NCI-H446 treated with DMSO at 0.1 percent for 48 hours (cell line): Measurements from ENCODE around the gene SH3BP4.

Experiments used
- DNase-seq: peaks from one replicate; lab custom pipeline; 2025; lab: John Stamatoyannopoulos, UW

Gene SH3BP4

DNA sequence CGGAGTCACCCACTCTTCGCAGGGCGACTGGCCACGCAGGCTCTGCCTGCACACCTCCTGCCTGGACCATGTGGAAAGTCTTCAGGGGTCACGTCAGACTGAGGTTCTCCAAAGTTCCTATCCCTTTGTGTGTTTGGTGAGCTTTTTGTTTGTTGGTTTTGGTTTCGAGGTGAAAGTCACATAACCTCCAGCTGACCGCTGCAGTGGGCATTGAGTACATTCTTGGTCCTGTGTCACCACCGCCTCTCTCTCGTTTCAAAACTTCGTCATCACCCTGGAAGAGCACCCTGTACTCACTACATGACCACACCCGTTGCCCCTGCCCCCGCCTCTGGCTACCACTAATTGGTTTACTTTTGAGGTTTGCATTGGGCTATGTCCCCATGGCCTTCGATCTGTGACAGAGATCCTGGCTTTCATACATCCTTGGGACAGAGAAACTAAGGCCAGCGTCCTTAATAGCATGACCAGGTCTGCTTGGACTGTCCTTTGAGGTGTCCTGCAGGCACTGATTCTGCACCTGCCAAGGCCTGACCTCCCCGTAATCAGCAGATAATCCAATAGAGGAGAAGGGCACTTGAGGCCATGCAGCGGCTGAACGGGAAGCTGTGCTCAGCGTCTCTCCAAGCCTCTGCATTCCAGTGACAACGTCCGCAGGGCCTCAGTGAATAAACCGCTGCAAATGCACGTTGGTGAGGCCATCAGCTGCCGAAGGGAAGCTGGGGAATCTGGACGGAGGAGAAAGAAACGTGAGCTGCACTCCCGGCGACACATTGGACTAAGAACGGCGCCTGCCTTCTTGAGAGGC lies 46.8 kb downstream of the SH3BP4 start:
- DNase-seq = no peak

- no peak for DNase-seq
These were observed 48.1 kb downstream of the SH3BP4 start for GRCh38 chr2:234999740-235000425.

- DNase-seq = no peak
These were observed 48.8 kb downstream of the SH3BP4 start for GRCh38 chr2:235000426-235001236.

DNA sequence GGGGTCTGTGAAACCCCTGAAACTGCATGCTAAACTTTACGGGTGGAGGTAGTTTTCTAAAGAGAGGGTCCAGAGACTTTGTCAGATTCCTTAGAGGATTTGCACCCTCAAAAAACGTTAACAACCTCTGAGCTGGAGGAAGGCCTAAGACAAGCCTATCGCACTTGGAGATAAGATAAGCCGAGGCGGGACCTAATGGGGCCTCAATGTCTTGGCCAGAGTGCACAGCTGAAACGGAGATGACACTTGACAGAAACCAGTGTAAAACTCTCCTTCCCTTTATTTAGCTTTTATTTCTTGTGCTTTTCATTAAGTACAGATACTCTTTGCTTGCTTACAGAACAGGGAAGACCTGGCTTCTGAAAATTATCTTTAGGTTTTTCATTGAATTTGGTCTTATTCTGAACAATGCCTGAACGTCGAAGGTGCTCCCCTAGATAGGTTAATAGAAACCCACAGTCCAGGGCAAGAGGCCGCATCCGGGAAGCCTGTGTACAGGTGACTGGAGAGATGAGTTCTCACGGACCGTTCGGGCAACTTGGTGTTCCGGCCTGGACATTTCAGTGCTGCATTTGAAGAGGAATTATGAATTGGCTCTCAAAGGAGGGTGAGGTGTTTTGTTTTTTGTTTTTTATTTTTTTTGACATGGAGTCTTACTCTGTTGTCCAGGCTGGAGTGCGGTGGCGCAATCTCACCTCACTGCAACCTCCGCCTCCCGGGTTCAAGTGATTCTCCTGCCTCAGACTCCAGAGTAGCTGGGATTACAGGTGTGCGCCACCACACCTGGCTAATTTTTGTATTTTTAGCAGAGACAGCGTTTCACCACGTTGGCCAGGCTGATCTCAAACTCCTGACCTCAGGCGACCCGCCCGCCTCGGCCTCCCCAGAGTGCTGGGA lies 49.7 kb downstream of the SH3BP4 start:
- no peak for DNase-seq

DNA sequence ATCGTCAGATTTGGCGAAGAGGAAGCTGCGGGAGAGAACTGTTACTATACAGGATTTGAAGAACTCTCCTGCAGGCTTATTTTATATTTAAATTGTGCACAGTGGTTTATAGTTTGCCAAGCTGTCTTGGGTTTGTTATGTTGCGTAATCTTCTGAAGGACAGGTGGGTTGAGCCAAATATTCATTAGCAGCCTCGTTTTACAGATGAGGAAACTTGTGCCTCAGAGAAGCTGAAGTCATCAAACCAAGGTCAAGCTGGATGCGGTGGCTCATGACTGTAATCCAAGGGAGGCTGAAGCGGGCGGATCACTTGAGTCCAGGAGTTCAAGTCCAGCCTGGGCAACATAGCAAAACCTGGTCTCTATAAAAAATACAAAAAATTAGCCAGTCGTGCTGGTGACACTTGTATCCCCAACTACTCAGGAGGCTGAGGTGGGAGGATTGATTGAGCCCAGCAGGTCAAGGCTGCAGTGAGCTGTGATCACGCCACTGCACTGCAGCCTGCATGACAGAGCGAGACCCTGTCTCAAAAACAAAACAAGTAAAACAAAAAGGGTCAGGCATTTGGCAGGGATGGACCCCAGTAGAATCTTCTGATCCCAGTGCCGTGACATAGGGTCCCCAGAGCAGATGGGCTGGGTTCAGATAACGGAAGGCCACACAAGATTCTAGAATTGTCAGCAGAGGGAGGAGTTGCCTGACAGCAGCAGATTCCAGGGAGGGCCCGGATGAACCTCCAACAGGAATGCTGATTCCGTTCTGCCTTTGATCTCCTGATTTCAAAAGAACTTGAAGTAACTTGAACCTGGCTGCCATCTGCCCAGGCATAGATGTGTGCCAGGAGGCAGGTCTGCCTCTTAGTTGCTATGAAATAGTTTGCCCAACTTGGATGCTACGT lies 50.6 kb downstream of the SH3BP4 start:
- DNase-seq = peak; percentile 46

DNA sequence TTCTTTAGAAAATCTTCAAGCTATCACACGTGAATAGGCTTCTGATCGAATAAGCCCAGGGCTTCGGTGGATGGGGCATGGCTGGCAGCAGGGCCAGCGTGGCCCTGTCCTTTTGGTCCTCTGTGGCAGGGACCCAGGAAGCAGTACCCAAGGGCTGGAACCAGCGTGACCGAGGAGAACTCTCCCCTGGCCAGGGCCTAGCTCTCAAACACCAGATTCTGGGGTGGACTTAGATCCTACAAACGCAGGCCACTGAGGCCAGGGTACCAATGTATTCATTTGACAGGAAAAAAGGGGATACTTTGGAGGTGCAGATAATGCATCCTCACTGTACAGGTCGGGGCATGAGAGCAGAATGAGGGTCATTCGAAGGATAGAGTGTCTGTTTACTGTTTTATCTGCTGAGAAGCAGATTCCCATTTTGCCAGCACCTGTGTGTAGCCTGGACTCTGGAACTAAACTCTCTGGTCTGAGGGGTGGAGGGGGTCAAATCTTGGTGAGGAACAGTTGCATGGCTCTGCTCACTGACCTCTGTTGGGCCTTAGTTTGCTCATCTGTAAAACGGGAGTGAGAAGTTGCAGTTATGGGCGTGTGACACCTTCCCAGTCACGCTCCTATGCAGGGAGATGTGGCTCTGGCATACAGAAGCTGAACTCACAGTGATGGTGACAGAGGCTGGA lies 51.4 kb downstream of the SH3BP4 start:
- DNase-seq = no peak

DNA sequence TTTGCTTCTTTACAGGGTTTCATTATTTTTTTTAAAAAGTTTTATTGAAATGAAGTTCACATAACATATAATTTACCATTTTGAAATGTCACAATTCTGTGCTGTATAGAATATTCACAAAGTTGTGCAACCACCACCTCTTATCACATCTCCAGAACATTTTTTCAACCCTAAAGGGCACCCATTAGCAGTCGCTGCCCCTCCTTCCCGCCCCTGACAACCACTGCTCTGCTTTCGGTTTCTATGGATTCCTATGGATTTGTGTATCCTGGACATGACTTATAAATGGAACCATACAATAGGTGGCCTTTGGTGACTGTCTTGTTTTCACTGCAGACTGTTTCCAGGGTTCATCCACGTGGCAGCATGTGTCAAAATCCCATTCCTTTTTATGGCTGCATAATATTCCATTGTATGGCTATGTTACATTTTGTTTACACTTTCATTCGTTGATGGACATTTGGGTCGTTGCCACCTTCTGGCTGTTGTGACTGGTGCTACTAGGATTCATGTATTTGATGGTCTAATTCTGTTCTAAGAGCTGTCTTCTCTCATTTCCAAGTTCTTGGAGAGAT lies 52.6 kb downstream of the SH3BP4 start:
- DNase-seq = no peak

- no peak for DNase-seq
These were observed 53.2 kb downstream of the SH3BP4 start for GRCh38 chr2:235005023-235005422.

DNA sequence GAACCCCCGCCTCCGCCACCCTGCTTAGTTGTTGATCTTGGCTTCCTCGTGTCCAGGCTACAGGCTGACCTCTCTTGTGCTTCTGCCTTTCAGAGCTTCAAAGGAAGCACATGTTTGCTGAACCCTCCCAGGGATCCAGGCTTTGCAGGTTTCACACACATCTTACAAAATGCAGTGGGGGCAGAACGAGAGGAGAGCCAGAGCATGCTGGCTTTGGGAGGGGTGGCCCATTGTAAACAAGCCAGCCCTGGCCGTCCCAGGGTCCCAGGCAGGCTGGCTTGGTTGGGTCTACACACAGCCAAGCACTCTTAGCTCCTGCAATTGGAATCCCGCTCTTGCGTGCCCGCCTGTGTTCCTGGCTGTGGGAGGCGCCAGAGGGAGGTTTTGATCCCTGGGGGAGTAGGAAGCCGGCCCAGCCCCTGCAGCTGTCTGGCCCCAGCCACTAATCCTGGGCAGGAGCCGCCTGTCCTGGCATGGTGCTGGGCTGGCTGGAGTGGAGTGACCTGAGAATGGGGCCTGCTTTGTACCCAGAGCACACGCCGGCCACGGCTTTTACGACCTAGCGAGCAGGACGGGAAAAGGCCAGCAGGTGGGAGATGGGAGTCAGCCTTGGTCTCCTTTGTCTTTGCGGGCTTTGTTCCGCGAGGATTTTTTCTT lies 53.9 kb downstream of the SH3BP4 start:
- peak; percentile 34 for DNase-seq

DNA sequence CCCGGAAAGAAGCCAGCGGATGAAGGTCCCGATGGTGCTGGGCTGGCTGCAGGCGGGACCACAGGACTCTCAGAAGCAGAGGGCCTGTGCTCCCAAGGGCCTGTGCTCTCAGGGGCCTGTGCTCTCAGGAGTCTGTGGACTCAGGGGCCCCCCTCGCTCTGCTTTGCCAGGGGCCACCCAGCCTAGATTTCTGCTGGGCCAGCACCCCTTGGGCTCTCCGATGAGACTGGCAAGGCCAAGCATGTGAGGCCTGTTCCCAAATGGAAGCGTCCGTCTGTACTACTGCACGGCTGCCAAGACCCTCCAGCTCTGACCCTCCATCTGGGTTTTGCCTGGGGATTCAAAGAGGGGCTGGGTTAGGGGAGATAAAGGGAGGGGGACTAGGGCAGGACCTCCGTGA lies 54.6 kb downstream of the SH3BP4 start:
- DNase-seq = no peak

DNA sequence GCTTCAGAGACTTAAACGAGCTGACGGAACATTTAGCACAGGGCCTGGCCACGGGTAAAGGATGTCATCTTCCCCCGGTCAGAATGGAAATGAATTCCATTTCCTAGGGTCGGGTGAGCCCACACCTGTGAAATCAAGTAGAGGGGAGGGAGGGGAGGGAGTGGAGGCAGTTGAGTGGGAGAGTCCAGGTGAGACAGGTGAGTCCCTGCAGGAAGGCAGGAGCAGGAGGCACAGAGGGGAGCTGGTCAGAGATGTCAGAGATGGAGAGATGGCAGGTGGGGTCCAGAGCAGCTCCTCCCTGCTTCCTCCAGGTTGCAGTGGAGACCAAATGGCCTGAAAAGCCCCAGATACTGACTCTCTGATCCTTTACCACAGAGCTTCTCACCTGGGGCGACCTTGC lies 55.2 kb downstream of the SH3BP4 start:
- no peak for DNase-seq

- DNase-seq = no peak
These were observed 56.0 kb downstream of the SH3BP4 start for GRCh38 chr2:235007664-235008457.

- no peak for DNase-seq
These were observed 56.8 kb downstream of the SH3BP4 start for GRCh38 chr2:235008584-235009044.

GRCh38 chr2:235009081-235009480 lies 57.3 kb downstream of the SH3BP4 start:
- no peak for DNase-seq

GRCh38 chr2:235010117-235010714 lies 58.4 kb downstream of the SH3BP4 start:
- no peak for DNase-seq

DNA sequence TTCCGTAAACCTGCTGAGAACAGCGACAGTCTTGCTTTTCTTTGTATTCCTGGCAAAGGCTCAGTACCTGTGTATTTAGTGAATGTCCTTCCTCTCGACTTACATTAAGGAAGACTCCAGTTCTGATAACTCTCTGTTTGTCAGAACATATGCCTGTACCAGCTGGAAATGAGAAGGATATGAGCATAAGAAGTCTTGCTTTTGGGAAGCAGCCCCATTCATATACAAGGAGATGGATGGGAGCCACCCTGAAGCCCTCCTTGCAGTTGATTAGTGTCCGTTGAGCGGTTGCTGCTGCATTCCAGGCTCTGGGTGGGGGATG lies 59.8 kb downstream of the SH3BP4 start:
- no peak for DNase-seq

- no peak for DNase-seq
These were observed 60.3 kb downstream of the SH3BP4 start for GRCh38 chr2:235011929-235012631.
